MV-4-11 (cell line): Measurements from ENCODE around the gene RFX3.

Experiments used
- DNase-seq: peaks from one replicate; lab custom pipeline; 2025; lab: John Stamatoyannopoulos, UW

Gene RFX3

DNA sequence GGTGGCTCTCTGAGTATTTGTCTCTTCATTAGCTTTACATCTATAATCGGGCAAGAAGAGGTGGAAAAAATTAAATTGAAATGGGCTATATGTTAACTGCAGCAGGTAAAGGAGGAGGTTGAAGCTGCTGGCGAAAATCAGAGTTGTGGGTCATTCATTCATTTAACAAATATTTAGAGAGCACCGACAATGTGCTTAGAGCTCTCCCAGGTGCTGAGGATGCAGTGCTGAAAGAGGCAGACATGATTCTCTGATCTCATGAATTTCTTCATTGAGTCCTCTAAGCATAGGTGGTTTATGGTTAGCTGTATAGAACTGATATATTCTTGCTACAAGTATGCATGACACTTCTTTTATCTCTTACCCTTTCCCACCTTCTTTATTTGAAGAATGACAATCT is 243.4 kb downstream of the RFX3 start:
- no peak for DNase-seq

DNA sequence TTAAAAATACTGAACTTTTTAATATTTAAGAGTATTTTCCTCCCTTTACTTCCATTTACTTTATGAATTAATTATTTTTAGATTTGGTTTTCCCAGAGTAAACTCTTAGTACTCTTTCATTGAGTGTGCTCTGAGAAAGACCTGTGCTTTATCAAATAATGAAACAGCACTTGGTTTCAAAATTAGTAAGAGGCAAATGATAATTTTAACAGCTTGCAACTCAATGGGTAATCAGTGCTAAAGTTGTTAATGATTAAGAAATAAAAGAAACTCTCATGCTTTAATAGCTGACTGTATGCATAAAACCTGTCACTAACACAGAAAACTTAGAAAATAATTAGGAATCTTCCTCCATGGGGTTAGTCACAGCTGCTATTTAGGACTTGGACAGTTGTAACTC is 244.4 kb downstream of the RFX3 start:
- DNase-seq = no peak

DNA sequence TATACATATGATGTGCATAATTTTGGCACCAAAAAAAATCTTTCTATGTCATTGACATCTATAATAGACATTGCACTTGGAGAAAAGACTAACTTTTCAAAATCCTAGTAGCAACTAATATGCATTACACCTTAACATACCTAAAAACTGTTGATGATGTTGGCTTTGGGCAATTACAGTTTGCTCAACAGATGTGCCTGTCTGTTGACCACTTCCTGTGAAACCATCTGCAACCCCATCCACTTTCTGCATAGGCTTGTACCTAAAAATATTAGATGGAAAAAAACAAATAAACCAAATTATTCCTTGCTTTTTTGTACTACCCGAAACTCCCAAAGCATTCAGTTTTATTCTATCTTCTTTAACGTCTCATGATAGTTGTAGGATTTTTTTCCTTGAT is 248.6 kb downstream of the RFX3 start:
- DNase-seq = peak; percentile 10

DNA sequence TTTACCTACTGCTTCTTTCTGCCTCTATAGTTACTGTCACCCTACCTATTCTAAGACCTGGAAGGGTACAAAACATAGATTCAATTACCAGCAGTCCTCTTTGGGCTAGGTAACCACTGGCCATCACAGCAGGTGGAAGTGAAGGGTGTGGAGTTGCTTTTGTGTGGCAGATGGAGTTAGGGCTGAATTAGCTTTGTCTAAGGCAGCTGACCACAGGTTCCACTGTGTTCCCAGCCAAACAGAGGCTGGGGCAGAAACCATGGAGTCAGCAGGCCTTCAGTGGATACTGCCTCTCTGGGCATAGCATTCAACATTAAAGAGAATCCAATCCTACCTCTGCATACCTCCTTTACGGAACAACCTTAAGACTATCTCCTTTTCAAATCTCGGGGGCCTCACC is 254.2 kb downstream of the RFX3 start:
- DNase-seq = no peak

DNA sequence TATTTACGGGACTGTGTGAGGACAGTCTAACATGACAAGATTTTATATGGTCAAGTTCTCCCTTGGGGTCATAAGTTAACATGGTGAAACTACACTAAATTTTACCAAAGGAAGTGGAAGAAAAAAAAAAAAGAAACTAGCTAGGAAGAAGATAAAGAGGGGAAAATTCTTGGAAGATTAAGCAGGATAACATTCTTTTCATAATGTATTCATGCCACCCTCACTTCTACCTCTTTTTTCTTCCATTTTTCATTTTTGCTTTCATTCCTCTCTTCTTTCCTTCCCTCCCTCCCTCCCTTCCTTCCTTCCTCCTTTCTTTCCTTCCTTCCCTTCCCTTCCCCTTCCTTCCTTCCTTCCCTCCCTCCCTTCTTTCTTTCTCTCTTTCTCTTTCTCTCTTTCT is 254.6 kb downstream of the RFX3 start:
- no peak for DNase-seq

DNA sequence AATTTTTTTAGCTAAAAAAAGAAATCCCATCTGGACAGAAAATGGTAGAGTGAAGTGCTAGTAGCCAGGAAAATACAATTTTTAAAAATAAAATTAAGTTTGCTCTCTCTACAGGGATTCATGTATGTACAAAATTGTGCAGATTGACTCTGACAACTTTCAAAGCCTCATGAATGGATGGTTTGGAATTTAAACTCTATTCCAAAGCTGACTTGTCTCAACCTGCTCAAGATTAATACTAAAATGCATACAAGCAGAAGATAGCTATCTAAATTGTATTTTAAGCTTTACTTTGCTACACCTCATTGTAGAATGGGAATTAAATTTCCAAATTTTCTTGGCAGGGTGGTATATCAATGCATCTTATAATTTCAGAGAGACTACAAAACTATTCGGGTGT is 257.6 kb downstream of the RFX3 start:
- DNase-seq = no peak

DNA sequence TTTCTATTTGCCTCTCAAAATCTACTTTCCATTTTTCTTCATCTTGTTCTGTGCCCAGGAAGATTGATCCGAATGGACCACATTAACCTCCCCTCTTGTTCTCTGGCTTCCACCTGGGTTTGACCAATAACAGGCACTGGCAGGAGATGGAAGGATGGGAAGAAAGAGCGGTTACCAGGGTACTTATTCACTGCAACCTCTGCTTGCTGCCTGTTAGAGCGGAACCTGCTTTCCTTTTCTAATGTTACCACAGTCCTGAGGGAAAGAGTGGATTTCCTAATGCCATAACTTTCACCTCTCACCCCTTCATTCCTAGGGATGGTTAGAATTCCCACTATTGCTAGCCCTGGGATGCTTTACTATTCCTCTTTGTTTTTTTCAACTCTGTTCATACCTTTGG is 262.1 kb downstream of the RFX3 start:
- DNase-seq = no peak

DNA sequence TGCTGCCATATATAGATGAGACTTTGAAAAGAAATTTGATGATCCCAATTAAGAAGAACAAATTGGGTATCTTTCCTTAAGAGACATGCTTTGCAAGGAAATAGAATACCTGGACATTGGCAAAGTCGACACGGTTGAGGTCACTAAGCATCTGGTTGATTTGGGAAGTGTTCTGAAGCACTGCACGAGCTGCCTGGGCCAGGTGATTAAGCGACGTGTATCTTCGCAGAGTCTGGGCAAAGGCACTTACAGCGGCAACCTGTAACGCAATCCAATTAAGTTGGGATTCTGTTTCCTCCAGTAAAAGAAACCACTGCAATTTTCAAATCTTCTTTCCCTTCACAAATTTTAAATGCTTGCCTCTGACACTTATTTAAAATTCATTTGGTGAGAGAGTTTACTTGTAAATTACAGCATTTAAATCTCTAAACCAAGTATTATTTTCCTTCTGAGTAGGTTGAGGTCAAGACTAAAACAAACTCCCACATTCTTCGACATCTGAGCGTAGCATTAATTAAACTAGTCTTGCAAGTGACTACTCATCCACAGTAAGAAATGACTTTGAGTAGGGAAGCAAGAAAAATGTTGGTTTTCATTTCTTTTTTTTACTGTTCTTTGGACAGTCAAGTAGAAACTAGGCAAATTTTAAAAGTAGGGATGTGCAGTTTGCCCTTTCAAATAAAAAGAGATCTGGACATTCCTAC is 262.8 kb downstream of the RFX3 start:
- DNase-seq = no peak

DNA sequence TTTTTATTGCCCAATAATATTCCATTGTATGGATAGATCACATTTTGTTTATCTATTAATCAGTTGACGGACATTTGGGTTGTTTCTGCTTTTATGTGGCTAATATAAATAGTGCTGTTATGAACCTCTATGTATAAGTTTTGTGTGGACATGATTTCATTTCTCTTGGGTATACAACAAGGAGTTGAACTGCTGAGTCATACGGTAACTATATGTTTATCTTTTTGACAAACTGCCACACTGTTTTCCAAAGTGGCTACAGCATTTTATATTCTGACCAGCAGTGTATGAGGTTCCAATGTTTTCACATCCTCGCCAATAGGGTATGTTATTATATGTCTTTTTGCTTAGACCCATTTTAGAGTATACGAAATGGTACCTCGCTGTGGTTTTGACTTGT is 264.3 kb downstream of the RFX3 start:
- DNase-seq = no peak

DNA sequence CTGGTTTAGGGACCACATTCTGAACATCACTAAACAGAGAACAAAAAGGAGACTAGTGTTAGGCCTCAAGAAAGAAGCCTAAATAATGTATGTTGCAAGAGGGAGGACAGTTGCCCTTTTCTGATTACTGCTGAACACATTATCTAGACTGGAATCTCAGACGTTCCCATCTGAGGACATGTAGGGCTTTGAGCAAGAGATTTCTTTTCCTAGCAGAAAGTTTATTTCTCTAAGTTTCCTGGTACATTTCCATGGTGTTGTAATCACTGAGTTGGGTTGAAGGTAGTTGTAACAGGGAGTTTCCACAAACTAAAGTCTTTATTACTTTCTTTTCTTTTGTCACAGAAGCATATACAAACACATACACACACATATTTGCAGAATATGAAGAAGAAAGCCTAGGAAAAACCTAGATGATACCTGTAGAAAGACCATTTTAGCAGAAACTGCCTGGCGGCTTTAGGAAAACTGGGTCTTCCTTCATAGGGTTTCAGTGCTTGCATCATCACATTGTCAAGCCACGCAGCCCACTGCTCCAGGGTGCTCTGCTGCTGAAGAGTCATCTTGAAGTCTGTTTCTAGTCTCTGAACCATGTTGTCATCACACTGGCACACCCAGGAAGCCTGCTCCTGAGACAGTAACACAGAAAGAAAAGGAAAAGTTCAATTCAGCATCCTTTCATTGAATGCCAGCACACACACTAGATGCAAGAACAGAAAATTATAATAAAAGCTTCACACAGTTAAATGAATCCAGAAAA is 269.1 kb downstream of the RFX3 start:
- no peak for DNase-seq

DNA sequence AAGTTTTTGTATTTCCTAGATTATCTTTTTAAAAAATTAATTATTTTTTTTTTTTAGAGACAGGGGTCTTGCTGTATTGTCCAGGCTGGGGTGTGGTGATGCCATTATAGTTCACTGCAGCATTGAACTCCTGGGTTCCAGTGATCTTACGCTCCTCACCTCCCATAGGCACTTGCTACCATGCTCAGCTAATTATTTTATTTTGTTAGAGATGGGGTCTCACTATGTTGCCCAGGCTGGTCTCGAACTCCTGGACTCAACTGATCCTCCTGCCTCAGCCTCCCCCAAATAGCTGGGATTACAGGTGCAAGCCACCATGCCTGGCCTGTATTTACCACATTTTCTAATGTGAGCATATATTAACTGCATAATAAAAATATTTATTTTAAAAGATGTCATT is 274.5 kb downstream of the RFX3 start:
- no peak for DNase-seq

DNA sequence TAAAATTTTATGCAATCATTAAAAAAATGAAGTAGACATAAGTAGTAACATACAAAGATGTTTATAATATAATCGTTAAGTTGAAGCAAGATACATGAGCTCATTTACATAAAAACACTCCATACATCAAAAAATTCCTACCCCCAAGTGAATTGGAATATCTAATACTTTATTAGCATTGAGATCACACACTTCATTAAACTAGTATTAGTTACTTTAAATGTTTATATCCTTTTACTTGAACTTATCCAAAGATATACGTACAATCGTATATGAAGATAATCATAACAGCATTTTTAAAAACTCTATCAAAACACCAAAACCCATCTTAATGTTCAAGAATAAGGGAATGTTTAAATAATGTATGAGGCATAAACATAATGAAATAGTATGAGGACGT is 275.1 kb downstream of the RFX3 start:
- DNase-seq = no peak

DNA sequence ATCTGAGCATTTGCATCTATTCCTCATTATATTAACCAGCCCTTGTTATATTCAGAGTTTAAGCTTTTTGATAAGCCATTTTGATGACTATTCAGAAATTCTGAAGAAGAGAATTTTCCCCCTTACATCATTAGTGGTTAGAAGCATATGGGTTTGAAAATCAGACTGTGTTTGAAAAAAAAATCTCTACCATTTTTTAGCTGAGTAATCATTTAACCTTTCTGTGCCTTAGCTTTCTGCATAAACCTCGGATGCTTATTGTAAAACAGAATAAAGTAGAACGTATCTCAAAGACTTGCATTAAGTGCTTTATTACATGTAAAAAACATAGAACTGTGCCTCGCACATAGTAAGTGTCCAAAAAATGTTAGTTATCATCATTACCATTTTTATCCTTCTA is 278.6 kb downstream of the RFX3 start:
- DNase-seq = no peak

DNA sequence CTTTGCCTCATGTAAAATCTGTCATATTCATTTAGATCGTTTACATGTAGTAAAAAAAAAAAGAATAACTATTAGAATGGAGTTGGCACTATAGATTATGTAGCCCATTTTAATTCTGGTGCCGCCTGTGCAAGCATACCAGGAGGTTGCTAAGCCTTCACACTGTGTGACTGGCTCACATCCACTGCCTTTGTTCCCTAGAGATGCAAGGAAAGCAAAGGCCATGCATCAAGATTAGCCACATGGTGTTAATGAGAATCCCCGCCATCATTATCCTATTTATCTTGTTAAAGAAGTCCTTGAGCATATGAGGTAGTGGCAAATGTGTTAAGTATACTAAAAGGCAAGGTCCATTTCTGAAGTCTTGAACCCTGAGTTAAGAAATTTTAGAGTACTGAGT is 279.6 kb downstream of the RFX3 start:
- DNase-seq = no peak

DNA sequence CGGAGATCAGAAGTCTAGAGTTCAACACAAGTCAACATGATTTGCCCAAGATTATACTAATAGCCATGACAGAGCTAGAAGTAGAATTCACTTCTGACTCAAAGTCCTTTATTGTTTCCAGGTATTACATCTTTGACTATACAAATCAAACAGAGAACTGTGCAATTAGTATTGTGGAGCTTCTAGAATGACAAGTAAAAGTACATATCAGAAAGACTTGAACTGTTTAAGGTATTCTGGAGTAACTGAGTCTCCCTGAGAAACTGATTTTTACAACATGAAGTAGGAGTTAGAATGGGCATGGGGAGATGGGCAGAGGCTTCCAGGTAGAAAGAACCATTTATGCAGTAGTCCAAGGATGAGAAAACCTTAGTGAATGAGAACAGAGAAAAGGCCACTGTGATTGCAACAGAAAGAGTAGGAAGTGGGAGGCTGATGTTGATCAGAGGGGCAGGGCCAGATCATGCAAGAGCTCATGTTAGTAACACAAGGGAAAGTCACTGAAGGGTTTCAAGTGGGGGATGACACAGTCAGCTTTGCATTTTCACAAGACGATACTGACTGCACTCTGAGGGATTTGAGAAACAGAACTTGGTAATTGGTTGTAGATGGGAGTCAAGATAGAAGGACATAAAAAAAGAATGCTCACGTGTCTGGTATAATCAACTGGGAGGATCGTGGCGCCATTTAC is 280.7 kb downstream of the RFX3 start:
- DNase-seq = peak; percentile 93

DNA sequence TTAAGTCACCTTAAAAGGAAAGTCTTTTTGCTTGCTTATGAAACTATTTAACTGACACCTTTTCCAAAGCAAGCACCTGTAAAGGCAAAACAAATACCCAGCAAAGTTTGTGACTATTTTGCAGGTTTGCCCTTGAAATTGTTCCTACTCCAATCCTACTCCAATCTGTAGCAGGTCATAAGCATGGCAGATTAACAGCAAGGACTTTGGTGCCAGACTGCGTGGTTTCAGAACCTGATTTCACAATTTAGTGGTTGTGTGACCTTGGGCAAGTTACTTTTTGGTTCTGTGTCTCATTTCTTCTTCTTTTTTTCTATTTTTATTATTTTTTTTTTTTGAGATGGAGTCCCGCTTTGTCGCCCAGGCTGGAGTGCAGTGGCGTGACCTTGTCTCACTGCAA is 282.1 kb downstream of the RFX3 start:
- peak; percentile 86 for DNase-seq

DNA sequence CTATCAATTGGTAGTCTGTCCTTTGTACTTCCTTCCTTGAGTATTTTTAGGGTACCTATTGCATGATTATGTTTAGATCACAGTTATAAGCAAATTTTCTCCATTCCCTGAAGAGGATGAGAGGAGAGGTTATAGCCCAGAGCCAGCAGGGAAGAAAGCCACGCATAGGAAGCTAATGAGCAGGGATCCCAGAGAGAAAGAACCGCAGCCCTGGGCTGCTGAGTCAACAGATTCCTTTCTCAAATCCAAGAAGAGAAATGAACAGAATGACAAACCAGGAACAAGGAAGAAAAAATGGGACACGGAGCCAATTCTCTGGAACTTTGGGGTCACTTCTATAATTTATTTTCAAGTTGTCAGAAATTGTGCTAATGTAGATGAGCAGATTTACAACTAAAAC is 284.5 kb downstream of the RFX3 start:
- DNase-seq = no peak

DNA sequence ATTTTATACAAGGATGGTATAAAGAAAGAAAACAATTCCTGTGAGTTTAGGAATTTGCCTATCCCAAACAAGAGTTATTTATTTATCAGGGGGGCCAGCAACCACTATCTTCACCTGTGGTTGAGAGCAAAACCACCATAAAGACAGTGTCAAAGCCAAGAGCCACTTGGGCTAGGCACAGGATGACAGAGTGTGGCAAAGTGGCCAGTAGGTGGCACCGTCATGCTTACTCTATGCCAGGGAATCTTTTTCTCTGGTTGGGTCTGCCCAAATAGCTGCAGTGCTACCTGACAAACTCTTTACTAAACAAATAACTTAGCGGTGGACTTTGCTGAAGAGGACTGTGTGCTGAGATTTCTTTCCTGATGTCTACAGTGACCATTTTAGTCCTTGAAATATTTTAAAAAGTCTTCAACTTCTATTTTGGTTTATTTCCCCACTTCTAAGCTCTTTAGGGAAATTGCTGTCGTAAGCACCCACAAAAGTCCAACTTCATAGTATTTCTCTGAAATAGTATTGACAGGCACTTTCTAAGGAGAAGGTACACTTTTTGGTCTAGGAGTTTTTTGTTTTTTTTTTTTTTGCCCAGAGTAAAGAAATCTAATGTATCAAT is 285.0 kb downstream of the RFX3 start:
- peak; percentile 75 for DNase-seq

DNA sequence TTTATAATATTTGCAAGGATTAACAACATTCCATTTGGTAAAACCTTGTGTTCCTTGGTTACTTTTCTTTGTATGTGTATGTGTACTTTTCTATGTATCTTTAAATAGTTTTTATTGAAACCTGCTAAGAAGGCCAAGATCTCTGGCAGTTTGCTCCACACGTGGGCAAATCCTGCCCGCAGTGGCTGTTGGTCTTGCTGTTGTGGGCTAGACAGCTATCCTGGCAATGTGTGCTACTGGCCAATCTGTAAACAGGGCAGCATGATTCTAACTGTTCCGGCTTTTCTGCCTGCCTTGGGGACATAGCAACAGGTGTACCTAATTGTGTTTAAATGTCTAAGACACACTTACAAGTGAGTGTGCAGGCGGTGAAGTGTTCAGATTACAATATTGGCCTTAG is 286.6 kb downstream of the RFX3 start:
- DNase-seq = no peak

DNA sequence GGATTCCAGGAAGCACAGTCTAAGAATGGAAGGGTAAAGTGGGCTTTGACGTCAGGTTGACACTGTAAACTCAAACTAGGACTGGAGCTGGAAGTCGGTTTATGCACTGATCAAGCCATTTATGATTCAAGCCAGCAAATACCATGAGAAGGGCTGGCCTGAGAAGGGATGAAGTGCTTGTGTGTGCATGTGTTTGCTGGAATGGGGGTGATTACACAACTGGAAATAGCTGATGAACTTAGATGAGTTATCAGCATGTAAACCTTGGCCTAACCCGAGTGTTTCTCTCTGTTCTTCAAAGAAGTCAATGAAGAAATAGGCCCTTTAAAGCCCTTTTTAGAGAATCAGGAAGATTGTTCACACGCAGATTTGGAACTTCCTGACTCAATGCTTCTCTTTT is 287.6 kb downstream of the RFX3 start:
- DNase-seq = no peak

DNA sequence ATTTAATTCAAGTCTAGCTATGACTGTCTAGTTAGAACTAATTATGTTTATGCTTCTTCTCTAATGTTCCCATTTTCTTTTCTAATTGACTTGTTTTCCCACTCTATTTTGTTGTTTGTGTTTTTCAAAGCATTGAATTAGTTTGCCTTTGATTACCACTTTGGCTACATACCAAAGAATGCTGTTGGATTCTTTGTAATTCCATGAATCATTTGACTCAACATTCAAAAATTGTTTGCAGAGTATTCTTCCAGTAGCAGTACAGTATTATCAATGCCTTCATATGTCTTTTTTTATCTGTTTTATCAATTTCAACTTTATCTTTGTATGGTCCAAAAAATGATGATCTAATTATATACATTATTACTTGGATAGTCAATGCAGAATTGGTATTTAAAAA is 288.7 kb downstream of the RFX3 start:
- no peak for DNase-seq

DNA sequence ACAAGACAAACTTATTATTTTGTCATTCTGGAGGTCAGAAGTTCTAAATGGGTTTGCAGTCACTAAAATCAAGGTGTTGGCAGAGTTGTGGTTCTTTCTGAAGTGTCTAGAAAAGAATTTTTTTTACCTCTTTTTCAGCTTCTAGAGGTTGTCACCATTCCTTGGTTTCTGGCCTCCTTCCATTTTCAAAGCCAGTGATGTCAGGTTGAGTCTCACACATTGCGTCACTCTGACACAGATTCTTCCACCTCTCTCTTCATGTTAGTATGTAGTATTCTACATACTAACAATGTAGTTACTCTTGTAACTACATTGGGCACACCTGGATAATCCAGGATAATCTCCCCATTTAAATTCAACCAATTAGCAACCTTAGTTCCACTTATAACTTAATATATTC is 290.3 kb downstream of the RFX3 start:
- no peak for DNase-seq

DNA sequence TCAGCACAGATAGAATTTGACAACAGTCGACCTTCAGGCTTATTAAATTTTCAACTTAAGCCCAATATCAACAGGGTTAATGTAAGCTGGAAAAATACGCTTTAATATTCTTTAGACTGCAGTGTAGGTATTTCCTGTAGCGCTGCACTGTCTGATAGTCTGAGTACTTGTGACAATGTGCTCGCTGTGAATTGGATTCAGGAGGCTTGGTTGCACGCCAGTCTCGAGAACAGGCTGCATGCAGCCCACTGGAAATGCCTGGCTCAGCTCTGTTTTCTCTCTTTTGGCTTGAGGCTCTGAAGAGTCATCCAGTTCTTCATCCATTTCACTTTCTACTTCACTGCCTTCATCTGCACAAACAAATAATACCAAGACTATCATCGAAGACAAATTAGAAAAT is 300.9 kb downstream of the RFX3 start:
- no peak for DNase-seq
